Measurements from ENCODE around the gene DISC1.
"Not testable (repeated sequence)": the region's sequence is repeated elsewhere in the genome, so short reads cannot be mapped to it uniquely, and the experiment has no call there.

- TF ChIP-seq CTCF (conservative IDR thresholded peaks at IDR 0.05; ENCODE audit: low read depth, low read length); EZH2 (IDR thresholded peaks at IDR 0.05; ENCODE audit: borderline replicate concordance, low read depth, low read length, poor library complexity, severe bottlenecking): not testable (repeated sequence)
These were observed 321.5 kb downstream of the DISC1 start for GRCh38 chr1:231948102-231948501.
